HG03066 (cell line): Measurements from ENCODE around the gene SLC5A3.

Experiments used
- ATAC-seq: cut with Tn5 transposase; IDR thresholded peaks from one replicate; pipeline ENCODE4 v1.9.1; 2021; ENCODE audit warnings: low read depth; ENCODE audit not compliant: unreplicated experiment

The SLC5A3 gene

GRCh38 chr21:34073032-34073748, at the start of gene SLC5A3, which contains the start of gene MRPS6:
Gene SLC5A3 (plus strand): TSS chr21:34073578. CDS start chr21:34095199, 21,621 bp downstream.
Gene MRPS6 (plus strand): TSS chr21:34073578. CDS start chr21:34073701, 123 bp downstream.
- peak; percentile 74 for ATAC-seq

- no peak for ATAC-seq
These were observed 49.5 kb upstream of the SLC5A3 start for GRCh38 chr21:34023691-34024373.

GRCh38 chr21:34024374-34024693, 49.0 kb upstream of the SLC5A3 start:
- ATAC-seq, result no peak

GRCh38 chr21:34027721-34028461, 45.5 kb upstream of the SLC5A3 start:
- ATAC-seq, result no peak

- peak; percentile 61 for ATAC-seq
These were observed 43.4 kb upstream of the SLC5A3 start for GRCh38 chr21:34029743-34030528.

- ATAC-seq, result no peak
These were observed 41.5 kb upstream of the SLC5A3 start for GRCh38 chr21:34031835-34032370.

- ATAC-seq, result no peak
These were observed 38.9 kb upstream of the SLC5A3 start for GRCh38 chr21:34034369-34035014.

GRCh38 chr21:34035619-34036354, 37.6 kb upstream of the SLC5A3 start:
- ATAC-seq, result no peak

- no peak for ATAC-seq
These were observed 36.2 kb upstream of the SLC5A3 start for GRCh38 chr21:34037009-34037795.

- no peak for ATAC-seq
These were observed 33.5 kb upstream of the SLC5A3 start for GRCh38 chr21:34039678-34040382.

- no peak for ATAC-seq
These were observed 30.6 kb upstream of the SLC5A3 start for GRCh38 chr21:34042735-34043134.

- ATAC-seq, result no peak
These were observed 30.0 kb upstream of the SLC5A3 start for GRCh38 chr21:34043333-34043732.

GRCh38 chr21:34046917-34047316, 26.5 kb upstream of the SLC5A3 start:
- ATAC-seq, result no peak

- no peak for ATAC-seq
These were observed 25.5 kb upstream of the SLC5A3 start for GRCh38 chr21:34047835-34048234.

GRCh38 chr21:34052171-34052570, 21.2 kb upstream of the SLC5A3 start:
- no peak for ATAC-seq

- no peak for ATAC-seq
These were observed 19.1 kb upstream of the SLC5A3 start for GRCh38 chr21:34054259-34054658.

GRCh38 chr21:34055615-34056014, 17.8 kb upstream of the SLC5A3 start:
- ATAC-seq, result no peak

GRCh38 chr21:34061983-34062382, 11.4 kb upstream of the SLC5A3 start:
- ATAC-seq, result no peak
